ENCODE measurements around the gene TBC1D14.

DNA sequence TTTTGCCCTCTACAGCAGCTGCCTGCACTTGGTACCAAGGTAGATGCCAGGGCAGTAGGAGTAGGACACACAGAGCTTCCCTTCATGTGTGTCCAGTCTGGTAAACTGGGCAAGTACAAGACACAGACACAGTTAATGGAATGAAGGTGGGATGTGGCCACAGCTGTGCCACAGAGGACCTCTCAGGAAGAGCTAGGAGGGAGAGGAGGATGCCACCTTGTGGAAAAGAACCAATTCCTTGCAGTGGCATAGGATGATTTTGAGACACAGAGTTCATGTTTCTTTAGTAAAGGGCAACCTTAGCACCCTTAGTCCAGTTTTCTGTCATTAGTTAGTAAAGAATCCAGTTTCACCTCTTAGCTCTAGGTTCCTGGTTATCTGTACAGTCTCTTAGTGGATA, 36.3 kb upstream of the TBC1D14 start:
- TF ChIP-seq, protein P1, sequence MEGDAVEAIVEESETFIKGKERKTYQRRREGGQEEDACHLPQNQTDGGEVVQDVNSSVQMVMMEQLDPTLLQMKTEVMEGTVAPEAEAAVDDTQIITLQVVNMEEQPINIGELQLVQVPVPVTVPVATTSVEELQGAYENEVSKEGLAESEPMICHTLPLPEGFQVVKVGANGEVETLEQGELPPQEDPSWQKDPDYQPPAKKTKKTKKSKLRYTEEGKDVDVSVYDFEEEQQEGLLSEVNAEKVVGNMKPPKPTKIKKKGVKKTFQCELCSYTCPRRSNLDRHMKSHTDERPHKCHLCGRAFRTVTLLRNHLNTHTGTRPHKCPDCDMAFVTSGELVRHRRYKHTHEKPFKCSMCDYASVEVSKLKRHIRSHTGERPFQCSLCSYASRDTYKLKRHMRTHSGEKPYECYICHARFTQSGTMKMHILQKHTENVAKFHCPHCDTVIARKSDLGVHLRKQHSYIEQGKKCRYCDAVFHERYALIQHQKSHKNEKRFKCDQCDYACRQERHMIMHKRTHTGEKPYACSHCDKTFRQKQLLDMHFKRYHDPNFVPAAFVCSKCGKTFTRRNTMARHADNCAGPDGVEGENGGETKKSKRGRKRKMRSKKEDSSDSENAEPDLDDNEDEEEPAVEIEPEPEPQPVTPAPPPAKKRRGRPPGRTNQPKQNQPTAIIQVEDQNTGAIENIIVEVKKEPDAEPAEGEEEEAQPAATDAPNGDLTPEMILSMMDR (IDR thresholded peaks at IDR 0.05 in 8 of 11, conservative IDR thresholded peaks at IDR 0.05 in 3 of 11): no peak
- no peak for TF ChIP-seq POLR2A (IDR thresholded peaks at IDR 0.05)

Data from spleen (tissue), 7 donors.